ENCODE results near the gene UBE2N.
"Not testable (repeated sequence)": the region's sequence is repeated elsewhere in the genome, so short reads cannot be mapped to it uniquely, and the experiment has no call there.

Gene UBE2N

GRCh38 chr12:93393425-93393824, 48.3 kb downstream of the UBE2N start:
- H3K9me3 Mint-ChIP-seq: no peaks in the 10 kb centered on the region
- DNase-seq: no peak
- H3K27ac Mint-ChIP-seq: no peak overlapping the region
- TF ChIP-seq CTCF (IDR thresholded peaks at IDR 0.05): no peak
- H3K27me3 Mint-ChIP-seq (ENCODE audit: low read depth, poor library complexity): no peaks in the 10 kb centered on the region
- peaks cover 14% of the 10 kb centered on the region for H3K4me1 Mint-ChIP-seq
- peaks cover 61% of the 10 kb centered on the region for H3K36me3 Mint-ChIP-seq (ENCODE audit: low read depth)
- no peak overlapping the region for H3K4me3 Mint-ChIP-seq

GRCh38 chr12:93390549-93391297, 51.0 kb downstream of the UBE2N start:
- Mint-ChIP-seq H3K27me3 (ENCODE audit: low read depth, poor library complexity) (no peaks in the 10 kb centered on the region), H3K9me3 (peaks cover 6% of the 10 kb centered on the region), H3K27ac (peak overlapping the region; percentile 92), H3K4me1 (peaks cover 14% of the 10 kb centered on the region), H3K4me3 (no peak overlapping the region), H3K36me3 (ENCODE audit: low read depth) (peaks cover 65% of the 10 kb centered on the region)
- no peak for DNase-seq
- no peak for TF ChIP-seq CTCF (IDR thresholded peaks at IDR 0.05)

DNA sequence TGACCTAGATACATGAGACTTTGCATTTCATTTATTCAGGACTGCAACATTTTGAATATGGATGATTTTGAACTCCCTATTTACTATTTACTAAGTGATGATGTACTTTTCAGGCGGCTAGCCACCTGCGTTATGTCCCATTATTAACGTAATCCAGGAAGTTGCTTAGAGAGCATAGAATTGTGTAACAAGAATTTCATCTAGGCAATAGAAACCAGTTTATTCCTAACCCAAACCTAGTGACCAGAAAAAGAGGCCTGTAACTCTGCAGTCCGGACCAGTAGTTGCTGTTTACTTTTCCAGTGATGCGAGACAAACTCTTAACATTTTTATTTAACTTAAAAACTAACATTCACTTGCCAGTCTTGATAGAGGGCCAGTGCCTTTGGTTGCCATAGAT, 51.7 kb downstream of the UBE2N start:
- Mint-ChIP-seq H3K4me1 (peaks cover 19% of the 10 kb centered on the region), H3K27ac (peak overlapping the region; percentile 92), H3K27me3 (ENCODE audit: low read depth, poor library complexity) (no peaks in the 10 kb centered on the region), H3K36me3 (ENCODE audit: low read depth) (peaks cover 65% of the 10 kb centered on the region), H3K9me3 (peaks cover 12% of the 10 kb centered on the region), H3K4me3 (no peak overlapping the region)
- no peak for TF ChIP-seq CTCF (IDR thresholded peaks at IDR 0.05)
- no peak for DNase-seq

GRCh38 chr12:93387780-93388179, 54.0 kb downstream of the UBE2N start:
- H3K27me3 Mint-ChIP-seq (ENCODE audit: low read depth, poor library complexity): no peaks in the 10 kb centered on the region
- peaks cover 13% of the 10 kb centered on the region for H3K9me3 Mint-ChIP-seq
- DNase-seq: no peak
- peaks cover 32% of the 10 kb centered on the region for H3K4me1 Mint-ChIP-seq
- peak overlapping the region; percentile 69 for H3K27ac Mint-ChIP-seq
- H3K36me3 Mint-ChIP-seq (ENCODE audit: low read depth): peaks cover 63% of the 10 kb centered on the region
- TF ChIP-seq CTCF (IDR thresholded peaks at IDR 0.05): no peak
- no peak overlapping the region for H3K4me3 Mint-ChIP-seq

GRCh38 chr12:93381976-93382437, 59.7 kb downstream of the UBE2N start:
- Mint-ChIP-seq H3K27ac (peak overlapping the region; percentile 49), H3K36me3 (ENCODE audit: low read depth) (peaks cover 38% of the 10 kb centered on the region), H3K4me1 (peaks cover 51% of the 10 kb centered on the region), H3K4me3 (peak overlapping the region; percentile 100)
- DNase-seq; H3K27me3 Mint-ChIP-seq (ENCODE audit: low read depth, poor library complexity); H3K9me3 Mint-ChIP-seq: not testable (repeated sequence)

GRCh38 chr12:93381161-93381975, 60.4 kb downstream of the UBE2N start:
- Mint-ChIP-seq H3K27ac (peak overlapping the region; percentile 49), H3K27me3 (ENCODE audit: low read depth, poor library complexity) (no peaks in the 10 kb centered on the region), H3K4me1 (peaks cover 58% of the 10 kb centered on the region), H3K4me3 (peak overlapping the region; percentile 100), H3K36me3 (ENCODE audit: low read depth) (peaks cover 31% of the 10 kb centered on the region), H3K9me3 (peaks cover 6% of the 10 kb centered on the region)
- no peak for TF ChIP-seq CTCF (IDR thresholded peaks at IDR 0.05)
- DNase-seq: no peak
